DND-41 (cell line): ENCODE data around the gene C9orf78.

Source experiments
- ATAC-seq: fragments of 200-7000 bp; cut with Tn5 transposase; 3 replicates; pipeline ENCODE4 v1.9.1; 2021; ENCODE audit warnings: low read depth; ENCODE audit not compliant: insufficient read depth
- DNase-seq: peaks from one replicate; pipeline ENCODE4 v3.0.0-alpha.2; 2020
- H2AFZ ChIP-seq: 2 replicates; pipeline ENCODE4 v1.6.0; 2012; ENCODE audit warnings: low read depth, low read length
- H3K27ac ChIP-seq: 2 replicates; pipeline ENCODE4 v1.5.1; 2012; ENCODE audit warnings: low read length, inconsistent platforms
- H3K27me3 ChIP-seq: fragments of 200-600 bp; sonication (generic); 2 replicates; pipeline ENCODE4 v1.6.0; 2012; ENCODE audit warnings: low read length, mild to moderate bottlenecking, inconsistent platforms; ENCODE audit not compliant: insufficient read depth, poor library complexity
- H3K36me3 ChIP-seq: 2 replicates; pipeline ENCODE4 v1.5.1; 2012; ENCODE audit warnings: low read length, inconsistent platforms; ENCODE audit not compliant: insufficient read depth
- H3K4me1 ChIP-seq: 2 replicates; pipeline ENCODE4 v1.5.1; 2012; ENCODE audit warnings: mild to moderate bottlenecking, low read length; ENCODE audit not compliant: insufficient read depth
- H3K4me2 ChIP-seq: 2 replicates; pipeline ENCODE4 v1.6.0; 2012; ENCODE audit warnings: mild to moderate bottlenecking, moderate library complexity, low read length, inconsistent platforms; ENCODE audit not compliant: insufficient read depth
- H3K4me3 ChIP-seq, 2 experiments: fragments of 200-600 bp in 1 of 2; shearing (Covaris generic) in 1 of 2; 2 replicates each; pipeline ENCODE4 v1.5.1; 2012 to 2016; ENCODE audit warnings: inconsistent platforms in 2 of 2, low read length in 2 of 2, mild to moderate bottlenecking in 2 of 2, low read depth in 1 of 2, moderate library complexity in 1 of 2
- H3K79me2 ChIP-seq: 2 replicates; pipeline ENCODE4 v1.6.0; 2012; ENCODE audit warnings: low read length, inconsistent platforms; ENCODE audit not compliant: insufficient read depth
- H3K9ac ChIP-seq: 2 replicates; pipeline ENCODE4 v1.6.0; 2012; ENCODE audit warnings: low read depth, mild to moderate bottlenecking, inconsistent platforms, low read length, moderate library complexity
- H3K9me3 ChIP-seq: 2 replicates; pipeline ENCODE4 v1.5.1; 2012; ENCODE audit warnings: low read length, moderate library complexity, mild to moderate bottlenecking, inconsistent platforms; ENCODE audit not compliant: insufficient read depth, severe bottlenecking
- H4K20me1 ChIP-seq: 2 replicates; pipeline ENCODE4 v1.6.0; 2012; ENCODE audit warnings: low read length; ENCODE audit not compliant: insufficient read depth
- CTCF ChIP-seq: IDR thresholded peaks from 2 replicates; pipeline ENCODE4 v1.5.1; 2012; ENCODE audit warnings: borderline replicate concordance, low read length, moderate library complexity, mild to moderate bottlenecking; ENCODE audit not compliant: poor library complexity, severe bottlenecking; ENCODE audit errors: extremely low read depth
- EZH2 ChIP-seq: IDR thresholded peaks from 3 replicates; pipeline ENCODE4 v1.6.1; 2012; ENCODE audit warnings: borderline replicate concordance, low read depth, mild to moderate bottlenecking, moderate library complexity, low read length, inconsistent platforms; ENCODE audit not compliant: severe bottlenecking

C9orf78 gene

GRCh38 chr9:129865668-129866320 is 30.7 kb upstream of the C9orf78 start:
- H3K36me3 ChIP-seq = peaks cover 47% of the 10 kb centered on the region

GRCh38 chr9:129864991-129865647 is 30.0 kb upstream of the C9orf78 start:
- Histone ChIP-seq H3K9ac (no peak overlapping the region; the same call in 1 of the 2 replicates), H4K20me1 (no peaks in the 10 kb centered on the region), H3K4me2 (no peak overlapping the region), H3K4me3 (no peak overlapping the region), H3K36me3 (peaks cover 47% of the 10 kb centered on the region), H2AFZ (no peak overlapping the region), H3K27ac (peak overlapping the region; percentile 35; the same call in 1 of the 2 replicates), H3K9me3 (no peaks in the 10 kb centered on the region), H3K27me3 (no peaks in the 10 kb centered on the region), H3K79me2 (no peaks in the 10 kb centered on the region), H3K4me1 (peaks cover 38% of the 10 kb centered on the region)
- TF ChIP-seq EZH2 = no peak
- TF ChIP-seq CTCF = no peak
- ATAC-seq = no peak
- no peak for DNase-seq

More at GRCh38 chr9:129865668-129866320, 30.7 kb upstream of the C9orf78 start:
- H3K4me1 ChIP-seq = peaks cover 34% of the 10 kb centered on the region
- ATAC-seq (no peak), DNase-seq (no peak)
- no peaks in the 10 kb centered on the region for H3K27me3 ChIP-seq
- no peaks in the 10 kb centered on the region for H3K9me3 ChIP-seq
- peak overlapping the region; percentile 35; the same call in 1 of the 2 replicates for H3K27ac ChIP-seq
- no peak for TF ChIP-seq CTCF
- TF ChIP-seq EZH2 = no peak
- H3K4me3 ChIP-seq = no peak overlapping the region
- H2AFZ ChIP-seq = no peak overlapping the region
- H3K9ac ChIP-seq = no peak overlapping the region
- H3K4me2 ChIP-seq = no peak overlapping the region
- no peaks in the 10 kb centered on the region for H3K79me2 ChIP-seq
- H4K20me1 ChIP-seq = no peaks in the 10 kb centered on the region

DNA sequence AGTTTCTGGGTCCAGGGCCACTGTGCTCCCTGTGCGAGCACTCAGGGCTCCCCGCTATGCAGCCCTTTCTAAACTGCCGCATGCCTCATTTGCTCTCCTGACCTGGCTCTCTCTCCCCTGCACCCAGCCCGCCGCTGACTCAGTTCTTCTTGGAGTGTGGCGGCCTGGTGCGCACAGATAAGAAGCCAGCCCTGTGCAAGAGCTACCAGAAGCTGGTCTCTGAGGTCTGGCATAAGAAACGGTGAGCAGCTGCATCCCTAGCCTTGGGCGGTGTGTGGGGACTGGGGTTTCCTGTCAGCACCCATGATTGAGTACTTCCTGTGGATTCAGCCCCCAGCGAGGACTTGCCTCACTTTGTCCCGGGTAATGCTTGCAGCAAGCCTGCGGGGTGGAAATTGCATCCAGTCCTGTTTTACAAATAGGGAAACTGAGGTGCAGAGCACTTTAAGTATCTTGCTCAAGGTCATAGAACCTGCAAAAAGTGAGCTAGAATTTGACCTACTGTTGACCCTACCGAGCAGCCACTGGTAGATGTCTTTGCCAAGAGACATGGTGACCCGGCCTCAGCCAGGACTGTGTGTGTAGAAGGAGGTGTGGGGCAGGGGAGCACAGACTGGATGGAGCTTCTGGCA is 28.1 kb upstream of the C9orf78 start:
- Histone ChIP-seq H3K4me1 (peaks cover 38% of the 10 kb centered on the region), H3K9ac (peak overlapping the region; percentile 41), H3K9me3 (no peaks in the 10 kb centered on the region), H3K4me3 (peak overlapping the region in 1 of 2 experiments; percentile 36; a peak in 1 of 4 replicates), H3K4me2 (peak overlapping the region; percentile 57), H3K79me2 (no peaks in the 10 kb centered on the region), H3K36me3 (peaks cover 46% of the 10 kb centered on the region), H2AFZ (no peak overlapping the region), H3K27me3 (no peaks in the 10 kb centered on the region), H4K20me1 (no peaks in the 10 kb centered on the region), H3K27ac (peak overlapping the region; percentile 97)
- ATAC-seq = peak; percentile 98
- DNase-seq = peak; percentile 94
- TF ChIP-seq CTCF (no peak), EZH2 (no peak)
